WTC11 (cell line): ENCODE results near the gene MAP4K4. TPM values are rescaled to one million over a fixed set of nuclear protein-coding genes. Genes with fewer than 3 reads are reported as not detected.

Experiments
- ATAC-seq: fragments of 200-7000 bp; cut with Tn5 transposase; 2 replicates; pipeline ENCODE4 v1.10.0; 2021; ENCODE audit warnings: mild to moderate bottlenecking, moderate library complexity
- CTCF ChIA-PET: fragments of 300-600 bp; sonication (Branson Sonifier 250); formaldehyde crosslinking; loops from one replicate; lab custom pipeline; 2021; ENCODE audit warnings: antibody characterized with exemption; lab: Charles Lee
- POLR2A ChIA-PET: fragments of 350-600 bp; sonication (Branson Sonifier 250); formaldehyde crosslinking; loops from one replicate; lab custom pipeline; 2021; ENCODE audit warnings: antibody characterized with exemption; lab: Charles Lee
- DNase-seq: peaks from one replicate; pipeline ENCODE4 v3.0.0; 2021; ENCODE audit warnings: low spot score
- H3K27ac Mint-ChIP-seq: 2 replicates; pipeline ENCODE4 v1.8.0; 2021; ENCODE audit warnings: mixed read lengths
- H3K27me3 Mint-ChIP-seq: 2 replicates; pipeline ENCODE4 v1.8.0; 2021; ENCODE audit warnings: low read depth, mild to moderate bottlenecking, moderate library complexity, mixed read lengths
- H3K36me3 Mint-ChIP-seq: 2 replicates; pipeline ENCODE4 v1.8.0; 2021; ENCODE audit warnings: mixed read lengths
- H3K4me1 Mint-ChIP-seq: 2 replicates; pipeline ENCODE4 v1.8.0; 2022; ENCODE audit warnings: mixed read lengths
- H3K4me3 Mint-ChIP-seq: 2 replicates; pipeline ENCODE4 v1.8.0; 2021; ENCODE audit warnings: mild to moderate bottlenecking, moderate library complexity, mixed read lengths
- H3K9me3 Mint-ChIP-seq: 2 replicates; pipeline ENCODE4 v1.8.0; 2021; ENCODE audit warnings: mixed read lengths
- GTF2I ChIP-seq: fragments of 250-450 bp; sonication (Bioruptor Pico); conservative IDR thresholded peaks from 2 replicates; pipeline ENCODE4 v1.4.0; 2021; ENCODE audit warnings: mild to moderate bottlenecking
- HMGA2 ChIP-seq: fragments of 250-450 bp; sonication (Bioruptor Pico); IDR thresholded peaks from 2 replicates; pipeline ENCODE4 v1.4.0; 2021; ENCODE audit warnings: mild to moderate bottlenecking, moderate library complexity
- JUN ChIP-seq: sonication (generic); formaldehyde crosslinking; IDR thresholded peaks from 2 replicates; pipeline ENCODE4 v1.8.0; 2023; ENCODE audit warnings: mild to moderate bottlenecking, missing genetic modification reagents
- KAT7 ChIP-seq: sonication (generic); formaldehyde crosslinking; IDR thresholded peaks from 2 replicates; pipeline ENCODE4 v1.8.1; 2023; ENCODE audit warnings: missing genetic modification reagents, mild to moderate bottlenecking, borderline replicate concordance
- MYBL2 ChIP-seq: sonication (generic); formaldehyde crosslinking; IDR thresholded peaks from 2 replicates; pipeline ENCODE4 v1.8.1; 2023; ENCODE audit warnings: mild to moderate bottlenecking, moderate library complexity, missing genetic modification reagents
- NFE2L1 ChIP-seq: sonication (generic); formaldehyde crosslinking; IDR thresholded peaks from 2 replicates; pipeline ENCODE4 v1.8.1; 2023; ENCODE audit warnings: missing genetic modification reagents
- NR2C2 ChIP-seq: sonication (generic); formaldehyde crosslinking; IDR thresholded peaks from 2 replicates; pipeline ENCODE4 v1.8.0; 2022; ENCODE audit warnings: mild to moderate bottlenecking, missing genetic modification reagents
- NR3C1 ChIP-seq: sonication (generic); formaldehyde crosslinking; conservative IDR thresholded peaks from 2 replicates; pipeline ENCODE4 v1.8.1; 2023; ENCODE audit warnings: low read depth, mild to moderate bottlenecking, missing genetic modification reagents
- RELA ChIP-seq: sonication (generic); formaldehyde crosslinking; IDR thresholded peaks from 2 replicates; pipeline ENCODE4 v1.8.1; 2022; ENCODE audit warnings: missing genetic modification reagents, mild to moderate bottlenecking, borderline replicate concordance
- TP53 ChIP-seq: sonication (generic); formaldehyde crosslinking; IDR thresholded peaks from 2 replicates; pipeline ENCODE4 v1.8.1; 2023; ENCODE audit warnings: mild to moderate bottlenecking, missing genetic modification reagents
- total RNA-seq: library from RNA; stranded (reverse); gene quantifications from 3 replicates; pipeline ENCODE4 v1.2.3, GENCODE V29; 2021
- TF ChIP-seq, protein P1 (sequence below): sonication (generic); formaldehyde crosslinking; IDR thresholded peaks from 2 replicates; pipeline ENCODE4 v1.8.1; 2022; ENCODE audit warnings: missing genetic modification reagents, borderline replicate concordance
- TF ChIP-seq, protein P2 (sequence below): sonication (generic); formaldehyde crosslinking; IDR thresholded peaks from 2 replicates; pipeline ENCODE4 v1.8.1; 2022; ENCODE audit warnings: low read depth, missing genetic modification reagents, borderline replicate concordance
- TF ChIP-seq, protein P3 (sequence below): sonication (generic); formaldehyde crosslinking; IDR thresholded peaks from 2 replicates; pipeline ENCODE4 v1.8.0; 2022; ENCODE audit warnings: mild to moderate bottlenecking, missing genetic modification reagents
- TF ChIP-seq, protein P4 (sequence below): sonication (generic); formaldehyde crosslinking; IDR thresholded peaks from 2 replicates; pipeline ENCODE4 v1.8.1; 2023; ENCODE audit warnings: mild to moderate bottlenecking, missing genetic modification reagents
- TF ChIP-seq, protein P5 (sequence below): sonication (generic); formaldehyde crosslinking; IDR thresholded peaks from 2 replicates; pipeline ENCODE4 v1.8.0; 2023; ENCODE audit warnings: mild to moderate bottlenecking, missing genetic modification reagents
- TF ChIP-seq, protein P6 (sequence below): fragments of 250-450 bp; sonication (Bioruptor Pico); IDR thresholded peaks from 2 replicates; pipeline ENCODE4 v1.8.0; 2021; ENCODE audit warnings: mild to moderate bottlenecking
- TF ChIP-seq, protein P7 (sequence below): sonication (generic); formaldehyde crosslinking; IDR thresholded peaks from 2 replicates; pipeline ENCODE4 v1.8.1; 2023; ENCODE audit warnings: mild to moderate bottlenecking, missing genetic modification reagents

MAP4K4 gene
- total RNA-seq, 1 experiment from 2014 or later = 112 TPM

DNA sequence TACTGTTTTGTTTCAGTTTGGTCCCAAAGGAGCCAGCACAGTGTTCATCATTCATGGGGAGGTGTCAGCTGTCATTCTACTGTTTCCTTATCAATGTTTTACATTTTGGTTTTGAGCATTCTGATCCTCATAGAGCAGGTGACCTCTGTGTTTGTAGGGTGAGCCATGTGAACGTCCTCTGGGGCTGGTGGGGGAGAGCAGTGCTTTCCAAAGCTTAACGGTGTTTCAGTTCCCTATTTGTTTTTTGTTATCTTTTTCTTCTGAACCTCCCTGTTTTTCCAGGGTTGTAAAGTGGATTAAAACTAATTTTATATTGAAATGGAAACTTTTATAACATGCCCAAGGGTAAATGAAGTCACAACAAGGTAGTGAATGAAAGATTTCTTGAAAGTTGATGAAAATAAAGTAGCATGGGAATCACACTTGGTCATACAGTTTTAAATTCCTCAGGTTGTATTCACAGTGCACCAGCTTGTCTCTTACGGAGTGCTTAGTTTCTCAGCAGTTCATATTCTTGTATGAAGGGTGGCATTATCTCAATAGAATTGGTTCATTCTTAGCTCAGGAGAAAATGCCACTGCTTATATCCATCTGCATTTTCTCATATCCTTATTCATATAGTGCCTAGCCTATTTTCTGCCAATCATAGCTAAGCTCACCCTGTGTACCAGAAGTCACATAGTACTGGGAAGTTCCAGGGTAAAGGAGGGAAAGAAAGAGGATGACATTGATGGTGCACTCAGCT, 54.5 kb downstream of the MAP4K4 start:
- CTCF ChIA-PET = interaction anchor here (1.3 kb wide), 1 partner anchor 41 kb away, joined by 8 read pairs; no protein-coding TSS in a partner anchor
- Mint-ChIP-seq H3K4me1 (peaks cover 70% of the 10 kb centered on the region), H3K4me3 (no peak overlapping the region), H3K36me3 (peaks cover 5% of the 10 kb centered on the region), H3K9me3 (0 out of 2 replicates have a peak, but pooled peaks cover 3% of the 10 kb centered on the region), H3K27me3 (no peaks in the 10 kb centered on the region), H3K27ac (peak overlapping the region; percentile 48)
- TF ChIP-seq HMGA2 (CRISPR knock-in tag) (no peak), MYBL2 (no peak), TP53 (CRISPR knock-in tag) (no peak), NR3C1 (no peak), GTF2I (CRISPR knock-in tag) (no peak), NFE2L1 (CRISPR knock-in tag) (no peak), JUN (CRISPR knock-in tag) (no peak), RELA (CRISPR knock-in tag) (no peak), NR2C2 (no peak), KAT7 (CRISPR knock-in tag) (no peak)
- TF ChIP-seq, protein P1, sequence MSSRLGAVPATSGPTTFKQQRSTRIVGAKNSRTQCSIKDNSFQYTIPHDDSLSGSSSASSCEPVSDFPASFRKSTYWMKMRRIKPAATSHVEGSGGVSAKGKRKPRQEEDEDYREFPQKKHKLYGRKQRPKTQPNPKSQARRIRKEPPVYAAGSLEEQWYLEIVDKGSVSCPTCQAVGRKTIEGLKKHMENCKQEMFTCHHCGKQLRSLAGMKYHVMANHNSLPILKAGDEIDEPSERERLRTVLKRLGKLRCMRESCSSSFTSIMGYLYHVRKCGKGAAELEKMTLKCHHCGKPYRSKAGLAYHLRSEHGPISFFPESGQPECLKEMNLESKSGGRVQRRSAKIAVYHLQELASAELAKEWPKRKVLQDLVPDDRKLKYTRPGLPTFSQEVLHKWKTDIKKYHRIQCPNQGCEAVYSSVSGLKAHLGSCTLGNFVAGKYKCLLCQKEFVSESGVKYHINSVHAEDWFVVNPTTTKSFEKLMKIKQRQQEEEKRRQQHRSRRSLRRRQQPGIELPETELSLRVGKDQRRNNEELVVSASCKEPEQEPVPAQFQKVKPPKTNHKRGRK (CRISPR knock-in tag) = no peak
- TF ChIP-seq, protein P2, sequence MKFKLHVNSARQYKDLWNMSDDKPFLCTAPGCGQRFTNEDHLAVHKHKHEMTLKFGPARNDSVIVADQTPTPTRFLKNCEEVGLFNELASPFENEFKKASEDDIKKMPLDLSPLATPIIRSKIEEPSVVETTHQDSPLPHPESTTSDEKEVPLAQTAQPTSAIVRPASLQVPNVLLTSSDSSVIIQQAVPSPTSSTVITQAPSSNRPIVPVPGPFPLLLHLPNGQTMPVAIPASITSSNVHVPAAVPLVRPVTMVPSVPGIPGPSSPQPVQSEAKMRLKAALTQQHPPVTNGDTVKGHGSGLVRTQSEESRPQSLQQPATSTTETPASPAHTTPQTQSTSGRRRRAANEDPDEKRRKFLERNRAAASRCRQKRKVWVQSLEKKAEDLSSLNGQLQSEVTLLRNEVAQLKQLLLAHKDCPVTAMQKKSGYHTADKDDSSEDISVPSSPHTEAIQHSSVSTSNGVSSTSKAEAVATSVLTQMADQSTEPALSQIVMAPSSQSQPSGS (CRISPR knock-in tag) = no peak
- TF ChIP-seq, protein P3, sequence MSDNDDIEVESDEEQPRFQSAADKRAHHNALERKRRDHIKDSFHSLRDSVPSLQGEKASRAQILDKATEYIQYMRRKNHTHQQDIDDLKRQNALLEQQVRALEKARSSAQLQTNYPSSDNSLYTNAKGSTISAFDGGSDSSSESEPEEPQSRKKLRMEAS (CRISPR knock-in tag) = no peak
- TF ChIP-seq, protein P4, sequence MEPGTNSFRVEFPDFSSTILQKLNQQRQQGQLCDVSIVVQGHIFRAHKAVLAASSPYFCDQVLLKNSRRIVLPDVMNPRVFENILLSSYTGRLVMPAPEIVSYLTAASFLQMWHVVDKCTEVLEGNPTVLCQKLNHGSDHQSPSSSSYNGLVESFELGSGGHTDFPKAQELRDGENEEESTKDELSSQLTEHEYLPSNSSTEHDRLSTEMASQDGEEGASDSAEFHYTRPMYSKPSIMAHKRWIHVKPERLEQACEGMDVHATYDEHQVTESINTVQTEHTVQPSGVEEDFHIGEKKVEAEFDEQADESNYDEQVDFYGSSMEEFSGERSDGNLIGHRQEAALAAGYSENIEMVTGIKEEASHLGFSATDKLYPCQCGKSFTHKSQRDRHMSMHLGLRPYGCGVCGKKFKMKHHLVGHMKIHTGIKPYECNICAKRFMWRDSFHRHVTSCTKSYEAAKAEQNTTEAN (CRISPR knock-in tag) = no peak
- TF ChIP-seq, protein P5, sequence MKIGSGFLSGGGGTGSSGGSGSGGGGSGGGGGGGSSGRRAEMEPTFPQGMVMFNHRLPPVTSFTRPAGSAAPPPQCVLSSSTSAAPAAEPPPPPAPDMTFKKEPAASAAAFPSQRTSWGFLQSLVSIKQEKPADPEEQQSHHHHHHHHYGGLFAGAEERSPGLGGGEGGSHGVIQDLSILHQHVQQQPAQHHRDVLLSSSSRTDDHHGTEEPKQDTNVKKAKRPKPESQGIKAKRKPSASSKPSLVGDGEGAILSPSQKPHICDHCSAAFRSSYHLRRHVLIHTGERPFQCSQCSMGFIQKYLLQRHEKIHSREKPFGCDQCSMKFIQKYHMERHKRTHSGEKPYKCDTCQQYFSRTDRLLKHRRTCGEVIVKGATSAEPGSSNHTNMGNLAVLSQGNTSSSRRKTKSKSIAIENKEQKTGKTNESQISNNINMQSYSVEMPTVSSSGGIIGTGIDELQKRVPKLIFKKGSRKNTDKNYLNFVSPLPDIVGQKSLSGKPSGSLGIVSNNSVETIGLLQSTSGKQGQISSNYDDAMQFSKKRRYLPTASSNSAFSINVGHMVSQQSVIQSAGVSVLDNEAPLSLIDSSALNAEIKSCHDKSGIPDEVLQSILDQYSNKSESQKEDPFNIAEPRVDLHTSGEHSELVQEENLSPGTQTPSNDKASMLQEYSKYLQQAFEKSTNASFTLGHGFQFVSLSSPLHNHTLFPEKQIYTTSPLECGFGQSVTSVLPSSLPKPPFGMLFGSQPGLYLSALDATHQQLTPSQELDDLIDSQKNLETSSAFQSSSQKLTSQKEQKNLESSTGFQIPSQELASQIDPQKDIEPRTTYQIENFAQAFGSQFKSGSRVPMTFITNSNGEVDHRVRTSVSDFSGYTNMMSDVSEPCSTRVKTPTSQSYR = no peak
- TF ChIP-seq, protein P6, sequence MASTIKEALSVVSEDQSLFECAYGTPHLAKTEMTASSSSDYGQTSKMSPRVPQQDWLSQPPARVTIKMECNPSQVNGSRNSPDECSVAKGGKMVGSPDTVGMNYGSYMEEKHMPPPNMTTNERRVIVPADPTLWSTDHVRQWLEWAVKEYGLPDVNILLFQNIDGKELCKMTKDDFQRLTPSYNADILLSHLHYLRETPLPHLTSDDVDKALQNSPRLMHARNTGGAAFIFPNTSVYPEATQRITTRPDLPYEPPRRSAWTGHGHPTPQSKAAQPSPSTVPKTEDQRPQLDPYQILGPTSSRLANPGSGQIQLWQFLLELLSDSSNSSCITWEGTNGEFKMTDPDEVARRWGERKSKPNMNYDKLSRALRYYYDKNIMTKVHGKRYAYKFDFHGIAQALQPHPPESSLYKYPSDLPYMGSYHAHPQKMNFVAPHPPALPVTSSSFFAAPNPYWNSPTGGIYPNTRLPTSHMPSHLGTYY (CRISPR knock-in tag) = no peak
- TF ChIP-seq, protein P7, sequence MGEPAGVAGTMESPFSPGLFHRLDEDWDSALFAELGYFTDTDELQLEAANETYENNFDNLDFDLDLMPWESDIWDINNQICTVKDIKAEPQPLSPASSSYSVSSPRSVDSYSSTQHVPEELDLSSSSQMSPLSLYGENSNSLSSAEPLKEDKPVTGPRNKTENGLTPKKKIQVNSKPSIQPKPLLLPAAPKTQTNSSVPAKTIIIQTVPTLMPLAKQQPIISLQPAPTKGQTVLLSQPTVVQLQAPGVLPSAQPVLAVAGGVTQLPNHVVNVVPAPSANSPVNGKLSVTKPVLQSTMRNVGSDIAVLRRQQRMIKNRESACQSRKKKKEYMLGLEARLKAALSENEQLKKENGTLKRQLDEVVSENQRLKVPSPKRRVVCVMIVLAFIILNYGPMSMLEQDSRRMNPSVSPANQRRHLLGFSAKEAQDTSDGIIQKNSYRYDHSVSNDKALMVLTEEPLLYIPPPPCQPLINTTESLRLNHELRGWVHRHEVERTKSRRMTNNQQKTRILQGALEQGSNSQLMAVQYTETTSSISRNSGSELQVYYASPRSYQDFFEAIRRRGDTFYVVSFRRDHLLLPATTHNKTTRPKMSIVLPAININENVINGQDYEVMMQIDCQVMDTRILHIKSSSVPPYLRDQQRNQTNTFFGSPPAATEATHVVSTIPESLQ (CRISPR knock-in tag) = no peak
- DNase-seq (no peak), ATAC-seq (no peak; the same call in 1 of the 2 replicates)
- POLR2A ChIA-PET = interaction anchor here (1.0 kb wide), 1 partner anchor 9 kb away, joined by 3 read pairs; no protein-coding TSS in a partner anchor
